Uterus (tissue), 2 donors: ENCODE data around the gene ARHGEF28.

Experiments
- CTCF ChIP-seq, 4 experiments: fragments of 200-600 bp in 2 of 4; fragments of 450-650 bp in 2 of 4; sonication (generic) in 2 of 4; IDR thresholded peaks; one replicate each; pipeline ENCODE4 v1.5.1; 2016 to 2019; ENCODE audit warnings: antibody characterized with exemption in 4 of 4, mild to moderate bottlenecking in 2 of 4, moderate library complexity in 1 of 4
- POLR2A ChIP-seq, 2 donors: fragments of 450-650 bp; IDR thresholded peaks; one replicate each; pipeline ENCODE4 v1.6.1; 2016; ENCODE audit warnings: antibody characterized with exemption in 2 of 2, mild to moderate bottlenecking in 1 of 2, moderate library complexity in 1 of 2

DNA sequence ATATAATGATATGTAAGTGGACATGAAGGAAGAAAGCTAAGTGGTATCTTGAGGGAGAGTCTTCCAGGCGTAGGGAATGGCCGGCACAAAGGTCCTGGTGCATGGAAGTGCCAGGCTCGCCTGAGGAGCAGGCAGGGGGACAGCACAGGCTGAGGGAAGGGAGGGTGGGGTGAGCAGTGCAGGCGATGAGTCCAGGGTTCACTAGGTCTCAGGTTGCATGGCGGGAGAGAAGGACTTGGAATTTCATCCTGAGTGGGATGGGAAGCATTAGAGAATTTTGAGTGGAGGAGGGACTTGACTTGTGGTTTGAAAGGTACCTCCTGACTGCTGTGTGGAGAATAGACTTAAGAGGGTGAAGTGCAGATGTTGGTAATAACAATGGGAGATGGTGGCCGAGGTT is 268.9 kb downstream of the ARHGEF28 start:
- TF ChIP-seq CTCF (IDR thresholded peaks at IDR 0.05) (no peak), POLR2A (IDR thresholded peaks at IDR 0.05) (no peak)
